GM19025 (cell line): ENCODE measurements around the gene MMP3.
"Not testable (repeated sequence)": the region's sequence is repeated elsewhere in the genome, so short reads cannot be mapped to it uniquely, and the experiment has no call there.

ENCODE experiments used
- ATAC-seq: cut with Tn5 transposase; IDR thresholded peaks from one replicate; pipeline ENCODE4 v1.9.1; 2021; ENCODE audit warnings: mild to moderate bottlenecking, low read depth, moderate library complexity; ENCODE audit not compliant: unreplicated experiment

MMP3 gene

DNA sequence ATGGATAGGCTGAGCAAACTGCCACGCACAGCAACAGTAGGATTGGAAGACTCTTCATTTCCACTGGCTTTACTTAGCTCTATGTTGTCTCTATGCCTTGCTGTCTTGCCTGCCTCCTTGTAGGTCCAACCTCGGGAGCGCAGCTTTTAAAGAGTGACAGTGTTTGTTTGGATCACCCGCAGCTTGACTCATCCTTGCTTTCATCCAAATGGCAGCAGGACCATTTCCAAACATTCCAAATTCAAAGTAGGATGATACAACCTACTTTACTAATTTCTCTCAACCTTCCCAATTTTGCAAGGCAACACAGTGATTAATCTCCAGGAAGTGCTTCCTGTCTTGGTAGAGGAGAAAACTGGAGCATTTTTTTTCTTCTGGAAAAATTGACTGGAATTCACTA is at the start of gene MMP3:
Gene MMP3, minus strand, starts transcription at position 121 of the 400 bp plus-strand sequence. Its CDS starts 63 bp downstream, at position 58.
- no peak for ATAC-seq

DNA sequence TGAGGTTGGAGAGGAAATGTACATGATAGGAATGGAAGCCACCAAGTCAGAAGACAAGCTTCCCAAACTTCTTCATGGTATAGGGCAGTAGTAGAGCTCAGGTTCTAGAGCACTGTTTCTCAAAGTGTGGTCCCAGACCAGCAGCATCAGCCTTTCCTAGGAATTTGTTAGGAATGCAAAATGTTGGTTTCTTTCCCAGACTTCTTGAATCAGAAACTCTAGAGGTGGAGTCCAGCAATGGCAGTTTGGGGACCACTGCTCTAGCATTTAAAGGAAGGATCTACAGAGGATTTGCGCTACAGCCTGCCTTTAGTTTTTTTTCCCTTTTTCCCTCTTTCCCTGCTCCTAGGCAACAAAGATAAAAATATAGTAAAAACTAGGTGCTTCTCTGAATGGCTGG is 48.3 kb upstream of the MMP3 start:
- no peak for ATAC-seq

DNA sequence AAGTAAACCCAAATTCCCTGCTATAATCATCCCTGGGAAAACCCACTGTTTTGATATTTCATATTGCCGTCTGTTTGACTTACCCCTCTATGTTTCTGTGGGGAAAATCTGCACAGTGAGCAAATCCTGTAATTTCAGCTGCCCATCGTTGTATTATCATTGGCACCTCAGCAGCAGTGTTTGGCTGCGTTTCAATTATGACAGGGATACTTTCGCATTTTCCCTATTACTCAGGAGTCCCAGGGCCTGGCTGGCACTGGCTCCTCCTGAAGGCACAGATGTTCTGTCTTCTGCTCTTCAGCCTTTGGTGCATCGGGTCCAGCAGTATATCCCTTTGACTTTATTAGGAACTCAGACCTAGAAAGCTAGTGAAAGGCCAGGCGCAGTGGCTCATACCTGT is 43.6 kb upstream of the MMP3 start:
- ATAC-seq = no peak

DNA sequence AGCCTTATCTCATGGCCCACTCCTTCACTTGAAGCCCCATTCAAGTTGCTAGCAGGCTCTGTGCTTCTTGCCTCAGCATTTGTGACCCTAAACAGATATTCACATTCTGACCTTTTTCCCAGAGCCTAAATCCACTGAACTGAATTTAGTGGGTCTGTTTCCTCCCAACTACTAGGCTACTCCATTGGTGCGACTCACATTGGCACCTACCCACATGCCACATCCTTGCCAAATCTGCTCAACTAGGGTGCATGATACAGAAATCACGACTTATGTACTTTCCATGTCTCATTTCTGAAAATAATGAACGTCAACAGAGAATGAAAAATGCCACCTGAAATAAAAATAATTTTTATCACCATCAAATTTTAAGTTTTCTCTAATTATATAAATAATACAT is 39.7 kb upstream of the MMP3 start:
- no peak for ATAC-seq

DNA sequence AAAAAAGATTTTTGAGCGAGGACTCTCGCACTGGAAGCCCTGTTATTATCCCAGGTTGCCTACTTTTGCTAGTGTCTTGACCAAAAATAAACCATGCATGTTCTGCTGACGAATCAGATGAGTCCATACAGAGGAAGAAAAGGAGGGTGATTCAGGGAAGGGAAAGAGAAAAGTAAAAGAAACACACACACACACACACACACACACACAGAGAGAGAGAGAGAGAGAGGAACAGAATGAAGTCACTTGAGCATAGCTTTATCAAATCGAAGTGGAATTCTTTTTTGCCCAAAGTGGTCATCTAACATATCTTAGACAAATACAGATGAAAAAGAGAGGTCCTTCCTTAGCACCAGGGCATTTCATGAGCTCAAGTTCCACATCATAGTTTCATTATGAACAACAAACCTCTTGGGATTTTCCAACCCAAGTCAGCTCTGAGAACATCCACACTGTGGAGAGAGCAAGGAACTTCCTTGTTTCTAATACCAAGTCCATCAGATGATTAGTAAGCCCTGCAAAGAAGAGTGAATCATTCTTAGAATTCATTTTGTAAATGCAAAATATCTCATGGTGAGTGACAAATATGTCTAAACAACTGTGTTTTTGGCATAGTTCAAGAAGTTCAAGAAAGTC is 39.1 kb upstream of the MMP3 start:
- ATAC-seq = peak; percentile 84

DNA sequence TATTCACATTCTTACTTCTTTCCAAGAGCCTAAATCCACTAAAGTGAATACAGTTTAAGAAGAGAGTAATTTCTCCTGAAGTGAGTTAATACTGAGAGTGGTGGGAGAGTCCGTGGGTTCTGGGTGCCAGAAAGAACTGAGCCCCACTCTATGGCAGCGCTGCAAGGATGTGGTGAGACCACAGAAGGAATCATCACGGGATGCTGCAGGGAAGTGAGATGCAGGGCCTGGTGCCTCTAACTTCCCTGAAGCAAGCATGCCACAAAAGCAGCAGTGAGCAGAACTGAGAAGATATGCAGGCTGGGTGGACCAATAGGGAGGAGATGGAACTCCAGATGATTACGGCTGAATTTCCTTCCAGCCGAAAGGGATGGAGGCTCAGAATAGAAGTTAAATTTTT is 36.4 kb upstream of the MMP3 start:
- ATAC-seq = no peak

DNA sequence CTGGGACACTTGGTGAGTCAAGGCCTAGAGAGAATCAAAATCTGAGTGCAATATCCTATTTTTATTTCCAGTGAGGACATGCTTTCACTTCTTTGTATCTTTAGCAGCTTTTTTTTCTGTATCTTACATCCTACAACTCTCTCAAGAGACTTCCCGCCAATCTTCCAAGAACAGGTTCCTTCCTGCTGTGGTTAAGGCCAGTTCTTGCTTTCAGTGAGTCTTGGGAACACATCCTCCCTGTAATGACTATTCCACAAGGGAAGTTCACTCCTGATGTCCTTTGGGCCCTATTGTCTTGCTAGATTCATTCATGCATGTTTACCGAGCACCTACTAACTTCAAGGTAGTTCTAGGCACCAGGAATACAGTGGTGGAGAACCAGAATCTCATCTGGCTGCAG is 35.2 kb upstream of the MMP3 start:
- no peak for ATAC-seq

DNA sequence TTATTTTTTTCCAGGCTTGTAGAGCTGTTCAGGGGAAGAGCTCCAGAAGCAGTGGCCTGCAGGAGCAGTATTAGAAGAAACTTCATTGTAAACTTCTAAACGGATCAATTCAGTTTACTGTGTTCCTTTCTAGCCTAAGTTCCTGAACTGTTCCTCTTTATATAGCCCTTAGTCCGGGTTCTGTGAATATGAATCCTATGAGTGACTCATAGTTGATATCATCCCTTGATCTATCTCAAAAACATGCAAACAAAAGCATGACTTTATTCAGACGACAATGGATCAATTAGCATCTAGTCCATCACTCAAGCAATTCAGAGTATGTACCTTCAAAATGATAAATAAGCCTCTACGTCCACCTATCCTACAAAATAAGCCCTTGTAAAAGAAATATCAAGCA is 31.4 kb upstream of the MMP3 start, which contains the start of gene MMP12:
Gene MMP12, minus strand, starts transcription at position 131 of the 400 bp plus-strand sequence. Its CDS starts 45 bp downstream, at position 86.
- ATAC-seq = no peak

DNA sequence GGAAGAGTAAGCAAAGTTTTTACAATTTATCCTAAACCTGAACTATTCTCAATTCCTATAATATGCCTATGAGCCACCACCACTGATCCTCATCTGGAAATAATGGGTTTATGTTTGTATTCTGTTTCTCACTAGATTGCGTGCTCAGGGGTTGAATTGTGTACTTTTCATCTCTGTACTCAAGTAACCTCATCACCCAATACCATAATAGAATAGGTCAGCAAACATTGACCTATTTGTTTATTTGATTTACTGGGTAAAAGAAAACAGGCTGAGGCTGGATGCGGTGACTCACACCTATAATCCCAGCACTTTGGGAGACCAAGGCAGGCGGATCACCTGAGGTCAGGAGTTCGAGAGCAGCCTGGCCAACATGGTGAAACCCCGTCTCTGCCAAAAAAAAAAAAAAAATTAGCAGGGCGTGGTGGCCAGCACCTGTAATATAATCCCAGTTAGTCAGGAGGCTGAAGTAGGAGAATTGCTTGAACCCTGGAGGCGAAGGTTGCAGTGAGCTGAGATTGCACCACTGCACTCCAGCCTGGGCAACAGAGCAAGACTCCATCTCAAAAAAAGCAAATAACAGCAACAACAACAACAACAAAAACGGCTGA is 26.1 kb upstream of the MMP3 start:
- ATAC-seq = not testable (repeated sequence)

DNA sequence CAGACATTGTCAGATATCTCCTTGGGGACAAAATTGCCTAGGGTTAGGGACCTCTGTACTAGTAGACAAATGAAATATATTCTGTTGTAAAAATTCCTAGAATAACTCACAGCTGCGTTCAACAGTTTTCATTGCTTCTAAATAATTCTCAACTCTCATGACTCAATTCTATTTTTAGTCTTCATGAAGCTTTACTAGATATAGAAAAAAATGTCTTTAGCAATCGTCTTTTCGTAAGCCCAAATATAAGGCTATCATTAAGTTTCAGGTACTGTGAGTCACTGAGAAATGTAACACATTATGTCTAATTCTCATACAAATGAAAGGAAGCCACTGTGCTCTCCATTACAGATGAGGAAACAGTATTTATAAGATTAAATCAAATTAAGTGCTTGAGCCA is 24.9 kb upstream of the MMP3 start:
- ATAC-seq = no peak

DNA sequence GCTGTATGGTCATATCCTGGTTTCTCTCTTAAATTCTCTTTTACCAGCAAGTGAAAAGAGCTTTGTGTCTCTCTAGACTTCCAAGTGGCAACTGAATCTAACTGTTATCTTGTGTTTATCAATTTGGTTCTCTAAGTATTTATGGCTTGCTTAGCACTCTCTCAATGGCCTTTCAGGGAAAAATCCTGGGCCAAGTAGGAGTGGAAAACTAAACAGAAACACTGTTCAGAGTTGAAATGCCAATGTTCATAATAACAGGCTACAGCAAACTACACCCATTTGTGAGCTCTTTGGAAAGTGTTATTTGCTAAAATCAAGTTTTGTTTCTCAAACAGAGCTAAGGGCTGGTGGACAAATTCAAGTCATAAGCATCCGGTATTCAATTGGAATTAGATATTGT is 21.3 kb upstream of the MMP3 start:
- ATAC-seq = no peak

DNA sequence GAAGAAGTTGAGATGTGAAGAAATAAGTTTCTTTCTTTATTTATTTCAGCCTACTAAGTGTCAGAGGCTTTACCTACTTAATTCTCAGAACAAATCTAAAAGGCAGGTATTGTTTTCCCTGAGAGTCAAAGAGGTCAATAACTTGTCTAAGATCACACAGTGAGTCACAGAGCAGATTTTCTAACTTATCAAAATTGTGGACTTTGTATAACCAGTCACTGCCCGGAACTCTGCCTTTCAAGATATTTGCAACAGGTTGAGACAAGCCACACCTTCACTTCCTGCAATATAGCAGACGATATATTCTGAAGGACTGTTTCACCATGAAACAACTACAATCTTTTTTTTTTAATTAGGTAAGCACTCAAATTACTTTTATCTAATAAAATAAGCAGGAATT is 10.5 kb upstream of the MMP3 start:
- ATAC-seq = no peak

DNA sequence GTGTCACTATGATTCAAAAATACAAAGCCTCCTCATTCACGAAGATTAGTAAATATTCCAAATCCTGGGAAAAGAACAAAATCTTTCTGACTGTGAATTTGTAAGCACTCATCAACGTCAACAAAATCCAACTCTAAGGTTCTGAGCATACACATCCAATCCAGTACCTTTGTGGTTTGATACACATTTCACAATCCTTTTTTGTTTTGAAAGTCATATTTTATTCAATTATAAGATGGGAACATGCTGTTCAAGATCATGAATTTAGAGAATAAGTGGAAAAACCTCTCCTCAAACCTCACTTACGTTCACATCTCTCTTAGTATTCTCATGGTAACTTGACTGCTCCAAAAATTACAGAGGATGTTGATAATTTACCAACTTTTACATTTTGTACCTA is 9.6 kb upstream of the MMP3 start:
- no peak for ATAC-seq

DNA sequence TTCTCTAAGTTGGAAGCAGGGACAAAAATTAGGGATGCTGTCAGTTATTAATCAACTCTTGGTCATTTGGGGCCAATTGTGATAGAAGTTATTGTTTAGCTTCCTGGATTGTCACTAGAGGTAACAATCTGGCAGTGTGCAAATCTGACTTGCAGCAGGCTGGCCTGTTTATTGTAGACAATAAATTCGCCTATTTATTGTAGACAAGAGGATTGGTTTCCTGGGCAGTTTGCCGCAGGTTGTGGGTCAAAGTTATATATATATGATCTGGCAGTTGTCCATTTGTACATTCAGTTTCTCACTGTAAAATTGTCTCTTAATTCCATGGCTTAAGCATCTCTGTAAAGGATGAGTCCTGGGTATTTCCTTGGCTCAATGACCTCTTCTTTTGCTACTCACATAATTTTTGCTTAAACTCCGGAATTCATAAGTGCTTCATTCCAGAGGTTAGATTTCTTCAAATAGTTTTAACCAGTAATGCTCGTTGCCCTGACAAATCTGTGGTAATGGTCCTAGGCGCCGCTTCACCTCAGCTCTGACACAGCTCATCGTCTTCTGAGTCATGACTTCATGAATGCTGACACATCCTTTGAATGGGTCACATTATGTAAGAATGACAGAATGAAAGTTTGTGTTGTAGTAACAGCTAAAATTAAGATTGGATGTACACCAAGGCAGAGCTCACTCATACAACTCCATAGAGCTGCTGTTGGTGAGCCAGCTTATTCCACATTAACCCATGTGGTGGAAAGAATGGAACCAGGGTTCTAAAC is 7.8 kb upstream of the MMP3 start:
- no peak for ATAC-seq

DNA sequence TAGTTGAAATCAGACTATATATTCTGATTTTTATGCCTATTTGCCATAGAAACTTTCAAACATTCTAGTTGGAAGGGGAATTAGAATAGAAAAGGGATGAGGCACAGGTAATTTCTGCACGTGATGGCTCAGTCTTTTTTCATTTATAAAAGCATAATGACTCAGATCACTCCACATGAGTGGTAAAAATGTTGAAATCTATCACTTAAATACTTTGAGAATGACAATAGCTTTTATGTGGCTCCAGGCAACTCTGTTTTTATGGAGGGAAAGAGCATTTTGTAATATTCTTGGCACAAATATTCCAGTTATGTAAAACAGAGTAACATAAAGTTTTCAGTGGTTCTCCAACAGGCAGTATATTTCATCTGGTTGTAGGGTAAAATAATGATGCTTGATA is 5.9 kb upstream of the MMP3 start:
- ATAC-seq = no peak

DNA sequence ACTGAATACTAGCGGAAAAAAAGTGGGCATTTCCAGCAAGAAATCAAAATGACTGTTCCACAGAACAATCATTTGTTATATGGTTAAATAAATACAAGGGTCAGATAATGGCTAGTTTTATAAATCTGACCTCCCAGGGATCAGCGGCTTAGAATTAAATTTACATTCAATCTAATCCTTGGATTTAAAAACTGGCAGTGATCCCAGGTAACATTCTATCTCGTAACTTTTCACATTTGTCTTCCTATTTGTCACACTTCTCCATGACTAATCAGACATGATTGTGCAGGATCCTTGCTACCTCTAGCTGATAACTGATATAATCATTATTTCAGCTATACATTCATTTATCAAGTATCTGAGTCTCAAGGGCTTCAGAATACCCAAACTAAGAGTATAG is 2.9 kb upstream of the MMP3 start:
- no peak for ATAC-seq

DNA sequence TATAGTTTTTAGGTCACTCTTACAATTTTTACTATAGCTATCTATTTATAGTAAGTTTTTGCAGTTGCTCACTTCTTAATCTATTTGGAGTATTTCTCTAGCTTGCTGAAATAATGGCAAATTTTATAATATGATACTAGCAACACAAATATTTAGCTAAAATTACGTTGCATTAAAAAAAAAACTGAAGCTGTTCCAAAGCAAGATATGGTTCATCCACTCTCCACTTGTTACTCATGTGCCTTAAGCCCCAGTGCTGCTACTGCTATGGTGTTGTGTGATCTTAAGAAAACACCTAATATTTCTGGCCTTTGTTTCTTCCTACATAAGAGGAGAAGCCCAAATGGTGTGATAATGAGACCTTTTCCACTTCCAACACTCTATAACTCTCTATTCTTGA is 479 bp downstream of the MMP3 start:
- no peak for ATAC-seq

DNA sequence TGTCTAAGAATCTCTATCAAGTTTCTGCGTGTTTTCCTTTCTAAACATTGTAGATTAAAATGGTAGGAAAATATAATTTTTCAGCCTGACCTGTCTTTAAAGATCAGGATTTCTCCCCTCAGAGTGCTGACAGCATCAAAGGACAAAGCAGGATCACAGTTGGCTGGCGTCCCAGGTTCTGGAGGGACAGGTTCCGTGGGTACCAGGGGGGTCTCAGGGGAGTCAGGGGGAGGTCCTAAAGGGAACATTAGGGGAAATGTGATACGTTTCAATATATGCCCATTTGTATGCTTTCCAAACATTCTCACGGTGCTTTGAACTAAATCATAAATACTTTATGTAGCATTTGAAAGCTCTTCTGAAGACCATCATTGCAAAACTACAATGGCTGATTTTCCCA is 3.4 kb downstream of the MMP3 start:
- ATAC-seq = no peak

DNA sequence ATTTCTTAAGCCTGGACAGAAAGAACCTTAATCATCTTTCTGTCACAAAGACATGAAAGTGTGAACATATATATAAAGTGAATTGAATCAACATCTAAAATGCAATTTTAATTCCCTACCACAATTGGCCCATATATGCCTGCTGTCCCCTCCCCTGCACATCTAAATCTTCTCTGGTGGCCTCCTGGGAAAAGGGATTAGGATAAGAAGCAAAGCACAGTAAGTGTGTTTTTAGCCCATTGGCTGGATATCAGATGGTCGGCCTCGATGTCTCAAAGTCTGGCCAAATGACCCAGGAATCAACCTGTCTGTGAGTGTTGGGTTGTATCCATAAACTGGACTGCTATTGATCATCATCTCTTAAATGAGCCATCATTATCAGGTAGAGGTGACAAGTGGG is 5.8 kb downstream of the MMP3 start:
- no peak for ATAC-seq

DNA sequence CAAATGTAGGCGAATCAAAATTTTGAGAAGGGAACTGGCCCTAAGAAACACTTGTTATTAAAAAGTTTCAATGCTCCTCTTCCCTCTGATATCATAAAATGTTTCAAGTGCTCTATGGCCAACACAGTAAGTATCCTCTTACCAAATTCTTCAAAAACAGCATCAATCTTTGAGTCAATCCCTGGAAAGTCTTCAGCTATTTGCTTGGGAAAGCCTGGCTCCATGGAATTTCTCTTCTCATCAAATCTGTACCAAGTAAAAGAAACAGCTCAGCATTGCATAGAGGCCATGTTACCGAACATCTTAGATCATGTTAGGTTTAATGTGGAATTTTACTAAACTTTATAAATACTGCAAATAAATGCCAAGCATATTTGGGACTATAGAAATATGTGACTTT is 6.3 kb downstream of the MMP3 start:
- ATAC-seq = no peak

DNA sequence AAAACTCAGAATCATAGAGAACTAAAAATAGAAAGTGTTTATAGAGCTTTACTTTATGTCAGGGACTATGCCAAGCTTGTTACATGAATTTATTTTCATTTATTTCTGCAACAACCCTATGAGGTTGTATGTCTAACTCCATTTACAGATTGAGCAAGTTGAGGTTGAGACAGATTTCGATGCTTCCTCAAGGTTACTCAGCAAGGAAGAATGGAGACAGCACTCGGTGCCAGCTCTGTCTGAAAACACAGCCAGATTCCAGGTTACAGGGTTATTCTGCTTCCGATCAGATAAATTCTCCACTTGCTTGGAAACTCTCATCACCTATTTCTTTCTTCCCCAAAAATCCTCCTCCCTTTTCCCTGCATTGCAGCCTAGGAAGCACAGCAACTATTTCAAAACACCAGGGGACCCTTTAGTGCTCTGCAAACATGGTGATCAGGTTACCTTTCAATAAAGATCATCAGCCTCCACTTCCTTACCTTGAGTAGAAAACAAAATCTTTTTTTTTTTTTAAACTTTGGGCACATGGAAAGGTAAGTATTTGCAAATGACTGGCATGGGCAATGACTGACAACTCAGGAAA is 7.0 kb downstream of the MMP3 start:
- ATAC-seq = no peak
